H1 (cell line): ENCODE measurements around the gene ING5. TPM values are rescaled to one million over a fixed set of nuclear protein-coding genes. Genes with fewer than 3 reads are reported as not detected.

Experiments
- BCL11A ChIP-seq, 2 experiments: IDR thresholded peaks; one replicate each; pipeline ENCODE4 v1.6.1; 2011; ENCODE audit warnings: low read depth in 2 of 2, low read length in 2 of 2, mild to moderate bottlenecking in 2 of 2
- CBX5 ChIP-seq: fragments of 300-800, 300-1000 bp; sonication (generic); IDR thresholded peaks from 2 replicates; pipeline ENCODE4 v1.7.1; 2016; ENCODE audit warnings: antibody characterized with exemption, low read length, low read depth
- CHD7 ChIP-seq: fragments of 300-600 bp; sonication (generic); IDR thresholded peaks from 2 replicates; pipeline ENCODE4 v1.7.1; 2012; ENCODE audit warnings: low read length, moderate library complexity, mild to moderate bottlenecking, inconsistent platforms; ENCODE audit not compliant: insufficient replicate concordance
- CTBP2 ChIP-seq: IDR thresholded peaks from 2 replicates; pipeline ENCODE4 v1.7.0; 2011; ENCODE audit warnings: borderline replicate concordance, mild to moderate bottlenecking, moderate library complexity, mixed read lengths, low read length; ENCODE audit not compliant: insufficient read depth, insufficient read length
- GTF2F1 ChIP-seq: IDR thresholded peaks from 2 replicates; pipeline ENCODE4 v1.6.1; 2012; ENCODE audit warnings: low read depth, low read length, improper control_type of control experiment, borderline replicate concordance
- JUN ChIP-seq: IDR thresholded peaks from 2 replicates; pipeline ENCODE4 v1.6.1; 2011; ENCODE audit warnings: low read depth, mild to moderate bottlenecking, improper control_type of control experiment, low read length
- MAX ChIP-seq: IDR thresholded peaks from 2 replicates; pipeline ENCODE4 v1.6.1; 2012; ENCODE audit warnings: inconsistent platforms
- RAD21 ChIP-seq, 2 experiments: IDR thresholded peaks in 1 of 2; conservative IDR thresholded peaks in 1 of 2; 2 replicates each; pipeline ENCODE4 v1.6.1; 2011; ENCODE audit warnings: low read depth in 2 of 2, low read length in 2 of 2, improper control_type of control experiment in 1 of 2, inconsistent platforms in 1 of 2, mild to moderate bottlenecking in 1 of 2, moderate library complexity in 1 of 2
- RBBP5 ChIP-seq: IDR thresholded peaks from 2 replicates; pipeline ENCODE4 v1.7.1; 2012; ENCODE audit warnings: low read depth, mild to moderate bottlenecking, inconsistent platforms, low read length, moderate library complexity, borderline replicate concordance
- SUZ12 ChIP-seq: fragments of 200-600 bp; sonication (generic); IDR thresholded peaks from 2 replicates; pipeline ENCODE4 v1.6.1; 2012; ENCODE audit warnings: mild to moderate bottlenecking, inconsistent platforms, low read length, moderate library complexity, mixed read lengths
- TCF12 ChIP-seq: IDR thresholded peaks from 2 replicates; pipeline ENCODE4 v1.6.1; 2011; ENCODE audit warnings: low read depth, mild to moderate bottlenecking, low read length
- polyA plus RNA-seq, 7 experiments: library from polyadenylated mRNA; depleted of rRNA in 3 of 7; stranded (reverse) in 5 of 7; unstranded in 2 of 7; fragments of >200 nt in 5 of 7; fragments of 200-250 nt in 2 of 7; gene quantifications; 1 replicate in 5 of 7; 2 replicates in 1 of 7; 4 replicates in 1 of 7; pipeline versions ENCODE4 v1.2.1 to v1.2.3, GENCODE V29; 2011 to 2013; ENCODE audit warnings: missing spikeins in 2 of 7, mixed read lengths in 2 of 7
- total RNA-seq: library from RNA; stranded (reverse); fragmentation: NEBNext Ultra II Directional; extraction: Animal tissue kit (Norgen Biotek cat#: 25700); gene quantifications from 2 replicates; pipeline ENCODE4 v1.2.1, GENCODE V29; 2021

The ING5 gene
- total and polyA plus RNA-seq, 2 of the 8 experiments (the other 6 are each of a cell fraction or from before 2014, with no cell fraction given): 41.5 to 47.4 TPM

GRCh38 chr2:241678307-241678706, 23.5 kb upstream of the ING5 start (continued):
- no peak for TF ChIP-seq CHD7
- no peak for TF ChIP-seq CBX5
- no peak for TF ChIP-seq SUZ12
- no peak for TF ChIP-seq CTBP2
- no peak for TF ChIP-seq MAX
- no peak for TF ChIP-seq TCF12
- TF ChIP-seq RAD21 (IDR thresholded peaks at IDR 0.05 in 1 of 2, conservative IDR thresholded peaks at IDR 0.05 in 1 of 2; ENCODE audit: low read depth in 2 of 2, low read length in 2 of 2): no peak
- TF ChIP-seq BCL11A (IDR thresholded peaks at IDR 0.05; ENCODE audit: low read depth in 2 of 2, low read length in 2 of 2): no peak
- no peak for TF ChIP-seq GTF2F1
- no peak for TF ChIP-seq RBBP5
- TF ChIP-seq JUN: no peak
